Activated CD4-positive, alpha-beta memory T cell treated with anti-CD3 and anti-CD28 coated beads, Interleukin-2, amount 10 ng/mL, durations not matched to agents 7 days and 5 days (primary cell): ENCODE measurements around the gene SYT1. TPM values are rescaled to one million over a fixed set of nuclear protein-coding genes. Genes with fewer than 3 reads are reported as not detected.

Source experiments
- CTCF ChIA-PET: fragments of 350-600 bp; sonication (Branson Sonifier 250); formaldehyde crosslinking; loops from one replicate; lab custom pipeline; 2021; ENCODE audit warnings: antibody characterized with exemption, inconsistent platforms; lab: Charles Lee
- POLR2A ChIA-PET: fragments of 350-600 bp; sonication (Branson Sonifier 250); formaldehyde crosslinking; loops from one replicate; lab custom pipeline; 2021; ENCODE audit warnings: antibody characterized with exemption; lab: Charles Lee
- DNase-seq: peaks from one replicate; pipeline ENCODE4 v3.0.0-alpha.2; 2020
- H3K27ac Mint-ChIP-seq: one replicate; pipeline ENCODE4 v1.8.0; 2021; ENCODE audit warnings: mild to moderate bottlenecking, mixed read lengths
- H3K27me3 Mint-ChIP-seq: one replicate; pipeline ENCODE4 v1.8.0; 2021; ENCODE audit warnings: mixed read lengths
- H3K36me3 Mint-ChIP-seq: one replicate; pipeline ENCODE4 v1.8.0; 2021; ENCODE audit warnings: low read depth, mixed read lengths
- H3K4me1 Mint-ChIP-seq: one replicate; pipeline ENCODE4 v1.8.0; 2021; ENCODE audit warnings: mixed read lengths
- H3K4me3 Mint-ChIP-seq: one replicate; pipeline ENCODE4 v1.8.0; 2021; ENCODE audit warnings: mild to moderate bottlenecking, mixed read lengths
- H3K9me3 Mint-ChIP-seq: one replicate; pipeline ENCODE4 v1.8.0; 2021; ENCODE audit warnings: mixed read lengths
- total RNA-seq, 2 experiments: library from RNA; stranded (reverse); gene quantifications; one replicate each; pipeline ENCODE4 v1.2.3, GENCODE V29; 2021

Gene SYT1
- total RNA-seq, 2 experiments from 2014 or later = not detected

GRCh38 chr12:79439175-79439825 is 574.7 kb downstream of the SYT1 start:
- Mint-ChIP-seq H3K4me3 (no peak overlapping the region), H3K4me1 (no peaks in the 10 kb centered on the region), H3K9me3 (no peaks in the 10 kb centered on the region), H3K36me3 (no peaks in the 10 kb centered on the region), H3K27me3 (no peaks in the 10 kb centered on the region), H3K27ac (no peak overlapping the region)
- DNase-seq = no peak
- CTCF ChIA-PET = no interaction called here
- POLR2A ChIA-PET = no interaction called here

GRCh38 chr12:79441534-79441933 is 577.0 kb downstream of the SYT1 start:
- CTCF ChIA-PET = no interaction called here
- H3K27ac Mint-ChIP-seq = no peak overlapping the region
- H3K27me3 Mint-ChIP-seq = no peaks in the 10 kb centered on the region

DNA sequence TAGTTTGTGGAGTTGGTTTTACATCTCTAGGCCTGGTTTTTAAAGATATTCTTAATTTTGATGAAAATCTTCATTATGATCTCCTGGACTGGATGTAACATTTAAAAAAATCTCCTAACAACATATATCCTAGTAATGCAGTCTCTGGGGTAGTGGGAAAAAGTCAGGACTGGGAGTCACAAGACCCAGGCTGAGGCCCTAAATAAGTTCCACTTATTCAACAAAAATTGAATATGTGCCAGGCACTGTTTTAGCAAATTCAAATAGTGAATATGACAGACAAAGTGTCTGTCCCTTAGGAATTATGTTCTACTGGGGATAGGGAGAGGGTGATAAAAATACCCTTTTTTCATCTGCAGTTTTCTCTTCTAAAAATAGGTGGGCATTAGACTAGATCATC is 577.8 kb downstream of the SYT1 start:
- no peak overlapping the region for H3K4me3 Mint-ChIP-seq
- no peaks in the 10 kb centered on the region for H3K4me1 Mint-ChIP-seq
- POLR2A ChIA-PET = no interaction called here
- no peak for DNase-seq
- H3K9me3 Mint-ChIP-seq = no peaks in the 10 kb centered on the region
- no peaks in the 10 kb centered on the region for H3K36me3 Mint-ChIP-seq
- H3K27ac Mint-ChIP-seq = no peak overlapping the region
- CTCF ChIA-PET = no interaction called here
- H3K27me3 Mint-ChIP-seq = no peaks in the 10 kb centered on the region

More at GRCh38 chr12:79441534-79441933, 577.0 kb downstream of the SYT1 start:
- H3K4me3 Mint-ChIP-seq = no peak overlapping the region
- POLR2A ChIA-PET = no interaction called here
- H3K9me3 Mint-ChIP-seq = no peaks in the 10 kb centered on the region
- H3K36me3 Mint-ChIP-seq = no peaks in the 10 kb centered on the region
- no peak for DNase-seq
- no peaks in the 10 kb centered on the region for H3K4me1 Mint-ChIP-seq

DNA sequence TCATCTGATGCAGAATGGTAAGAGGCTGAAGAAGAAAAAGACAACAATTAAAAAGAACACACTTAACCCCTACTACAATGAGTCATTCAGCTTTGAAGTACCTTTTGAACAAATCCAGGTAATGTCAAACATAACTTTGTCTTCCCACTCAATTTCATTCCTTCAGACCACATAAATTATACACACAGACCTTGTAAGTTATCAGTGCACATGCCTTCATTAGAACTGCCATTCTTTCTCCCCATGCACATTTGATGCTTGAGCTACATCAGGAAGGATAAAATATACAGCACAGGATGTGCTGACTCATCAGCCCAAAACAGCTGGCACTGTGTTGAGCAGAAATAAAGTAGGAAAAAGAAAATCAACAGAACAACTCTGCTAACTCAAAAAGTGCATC is 579.5 kb downstream of the SYT1 start:
- POLR2A ChIA-PET = no interaction called here
- DNase-seq = no peak
- no peaks in the 10 kb centered on the region for H3K27me3 Mint-ChIP-seq
- H3K4me1 Mint-ChIP-seq = no peaks in the 10 kb centered on the region
- CTCF ChIA-PET = no interaction called here
- no peak overlapping the region for H3K27ac Mint-ChIP-seq
- no peak overlapping the region for H3K4me3 Mint-ChIP-seq
- H3K36me3 Mint-ChIP-seq = no peaks in the 10 kb centered on the region
- H3K9me3 Mint-ChIP-seq = no peaks in the 10 kb centered on the region

DNA sequence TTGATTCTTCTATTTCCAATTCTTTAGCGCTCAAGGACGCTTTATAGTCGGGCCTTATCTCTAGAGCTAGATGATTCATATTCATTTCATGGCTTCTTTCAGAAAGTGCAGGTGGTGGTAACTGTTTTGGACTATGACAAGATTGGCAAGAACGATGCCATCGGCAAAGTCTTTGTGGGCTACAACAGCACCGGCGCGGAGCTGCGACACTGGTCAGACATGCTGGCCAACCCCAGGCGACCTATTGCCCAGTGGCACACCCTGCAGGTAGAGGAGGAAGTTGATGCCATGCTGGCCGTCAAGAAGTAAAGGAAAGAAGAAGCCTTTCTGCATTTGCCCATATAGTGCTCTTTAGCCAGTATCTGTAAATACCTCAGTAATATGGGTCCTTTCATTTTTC is 584.2 kb downstream of the SYT1 start:
- Mint-ChIP-seq H3K27ac (no peak overlapping the region), H3K4me3 (no peak overlapping the region), H3K4me1 (no peaks in the 10 kb centered on the region), H3K27me3 (no peaks in the 10 kb centered on the region), H3K9me3 (no peaks in the 10 kb centered on the region), H3K36me3 (no peaks in the 10 kb centered on the region)
- CTCF ChIA-PET = no interaction called here
- POLR2A ChIA-PET = no interaction called here
- no peak for DNase-seq

DNA sequence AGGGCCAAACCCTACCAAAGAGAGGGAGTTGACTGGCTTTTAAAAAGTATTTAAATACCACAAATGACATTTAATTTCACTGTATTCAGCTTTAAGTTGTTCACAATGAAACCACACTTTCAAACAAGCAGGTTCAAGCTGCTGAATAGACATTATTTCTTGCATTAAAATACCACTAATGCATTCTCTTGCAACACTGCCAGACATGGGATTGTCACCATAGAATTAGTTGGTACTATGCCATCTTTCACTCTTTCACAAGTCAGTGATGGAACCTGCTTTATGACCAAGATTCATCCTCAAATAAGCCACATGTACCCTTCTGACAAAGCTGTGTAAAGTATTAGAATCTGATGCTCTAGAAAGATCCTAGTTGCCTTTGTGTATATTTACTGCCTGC is 586.8 kb downstream of the SYT1 start:
- CTCF ChIA-PET = no interaction called here
- DNase-seq = no peak

GRCh38 chr12:79451978-79452377 is 587.4 kb downstream of the SYT1 start:
- Mint-ChIP-seq H3K9me3 (no peaks in the 10 kb centered on the region), H3K27me3 (no peaks in the 10 kb centered on the region), H3K4me1 (no peaks in the 10 kb centered on the region), H3K27ac (no peak overlapping the region), H3K36me3 (no peaks in the 10 kb centered on the region), H3K4me3 (no peak overlapping the region)
- ChIA-PET CTCF (no interaction called here), POLR2A (no interaction called here)
- no peak for DNase-seq

More for the DNA sequence above, 586.8 kb downstream of the SYT1 start:
- H3K9me3 Mint-ChIP-seq = no peaks in the 10 kb centered on the region
- H3K27me3 Mint-ChIP-seq = no peaks in the 10 kb centered on the region
- H3K4me3 Mint-ChIP-seq = no peak overlapping the region
- POLR2A ChIA-PET = no interaction called here
- H3K36me3 Mint-ChIP-seq = no peaks in the 10 kb centered on the region
- no peak overlapping the region for H3K27ac Mint-ChIP-seq
- H3K4me1 Mint-ChIP-seq = no peaks in the 10 kb centered on the region

GRCh38 chr12:79452906-79453305 is 588.3 kb downstream of the SYT1 start:
- no peaks in the 10 kb centered on the region for H3K36me3 Mint-ChIP-seq
- ChIA-PET CTCF (no interaction called here), POLR2A (no interaction called here)
- H3K4me3 Mint-ChIP-seq = no peak overlapping the region
- no peaks in the 10 kb centered on the region for H3K4me1 Mint-ChIP-seq
- H3K9me3 Mint-ChIP-seq = no peaks in the 10 kb centered on the region
- H3K27me3 Mint-ChIP-seq = no peaks in the 10 kb centered on the region
- no peak overlapping the region for H3K27ac Mint-ChIP-seq
- DNase-seq = no peak

DNA sequence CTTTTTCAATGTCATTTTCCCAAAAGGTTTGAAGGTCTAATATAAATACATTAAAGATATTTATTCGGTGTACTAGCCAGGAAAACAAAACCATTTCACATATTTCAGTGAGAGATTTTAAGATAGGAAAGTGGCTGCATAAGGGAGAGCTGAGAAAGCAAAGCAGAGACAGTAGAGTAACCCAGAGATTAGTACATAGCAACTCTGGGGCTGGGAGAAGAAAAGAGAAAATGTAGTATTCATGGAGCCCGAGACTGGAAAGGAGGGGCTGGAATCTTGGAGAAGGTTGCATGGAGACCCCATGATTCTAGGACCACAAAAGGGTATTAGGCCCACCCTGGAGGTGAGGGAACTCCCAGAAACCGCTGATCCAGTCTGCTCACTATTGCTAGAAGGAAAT is 589.2 kb downstream of the SYT1 start:
- no peak for DNase-seq
- CTCF ChIA-PET = no interaction called here
- H3K4me1 Mint-ChIP-seq = no peaks in the 10 kb centered on the region

DNA sequence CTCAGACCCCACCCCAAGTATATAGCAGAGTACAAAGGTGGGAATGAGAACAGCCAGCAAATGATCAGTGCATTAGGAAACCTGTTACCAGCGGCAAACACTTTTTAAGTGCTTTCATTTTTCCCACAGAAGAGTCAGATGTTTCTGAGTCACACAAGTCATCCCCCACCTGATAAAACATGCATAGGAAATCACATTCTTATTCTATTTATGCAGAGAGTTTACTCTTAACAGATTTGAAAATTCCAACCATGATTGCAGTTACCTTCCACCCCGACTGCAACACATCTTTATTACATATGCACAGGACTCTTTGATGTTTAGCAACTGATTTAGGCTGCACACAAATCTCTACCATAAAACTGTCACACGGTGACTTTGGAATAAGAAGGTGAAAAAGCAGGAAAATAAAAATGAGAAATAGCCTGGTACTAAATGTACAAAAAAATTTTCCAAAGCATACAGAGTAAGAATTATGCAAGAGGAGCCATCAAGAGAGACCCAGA is 589.8 kb downstream of the SYT1 start:
- DNase-seq = no peak
- no peak overlapping the region for H3K4me3 Mint-ChIP-seq
- no peak overlapping the region for H3K27ac Mint-ChIP-seq
- ChIA-PET CTCF (no interaction called here), POLR2A (no interaction called here)
- H3K4me1 Mint-ChIP-seq = no peaks in the 10 kb centered on the region
- H3K36me3 Mint-ChIP-seq = no peaks in the 10 kb centered on the region
- no peaks in the 10 kb centered on the region for H3K9me3 Mint-ChIP-seq
- H3K27me3 Mint-ChIP-seq = no peaks in the 10 kb centered on the region

More for the DNA sequence above, 589.2 kb downstream of the SYT1 start:
- Mint-ChIP-seq H3K27ac (no peak overlapping the region), H3K9me3 (no peaks in the 10 kb centered on the region), H3K4me3 (no peak overlapping the region), H3K27me3 (no peaks in the 10 kb centered on the region), H3K36me3 (no peaks in the 10 kb centered on the region)
- POLR2A ChIA-PET = no interaction called here

- no peak overlapping the region for H3K27ac Mint-ChIP-seq
- POLR2A ChIA-PET = no interaction called here
- no peak for DNase-seq
Measured at GRCh38 chr12:79455286-79455685, 590.7 kb downstream of the SYT1 start.

GRCh38 chr12:79482323-79482722 is 617.7 kb downstream of the SYT1 start:
- Mint-ChIP-seq H3K27ac (no peak overlapping the region), H3K4me1 (no peaks in the 10 kb centered on the region), H3K27me3 (no peaks in the 10 kb centered on the region), H3K4me3 (no peak overlapping the region), H3K36me3 (no peaks in the 10 kb centered on the region), H3K9me3 (no peaks in the 10 kb centered on the region)
- no peak for DNase-seq
- ChIA-PET CTCF (no interaction called here), POLR2A (no interaction called here)

More at GRCh38 chr12:79455286-79455685, 590.7 kb downstream of the SYT1 start:
- Mint-ChIP-seq H3K4me3 (no peak overlapping the region), H3K9me3 (no peaks in the 10 kb centered on the region), H3K4me1 (no peaks in the 10 kb centered on the region), H3K36me3 (no peaks in the 10 kb centered on the region), H3K27me3 (no peaks in the 10 kb centered on the region)
- CTCF ChIA-PET = no interaction called here

- ChIA-PET CTCF (no interaction called here), POLR2A (no interaction called here)
- Mint-ChIP-seq H3K27ac (no peak overlapping the region), H3K27me3 (no peaks in the 10 kb centered on the region), H3K4me1 (no peaks in the 10 kb centered on the region), H3K4me3 (no peak overlapping the region), H3K36me3 (no peaks in the 10 kb centered on the region), H3K9me3 (no peaks in the 10 kb centered on the region)
- DNase-seq = no peak
Measured at GRCh38 chr12:79482921-79483320, 618.3 kb downstream of the SYT1 start.

DNA sequence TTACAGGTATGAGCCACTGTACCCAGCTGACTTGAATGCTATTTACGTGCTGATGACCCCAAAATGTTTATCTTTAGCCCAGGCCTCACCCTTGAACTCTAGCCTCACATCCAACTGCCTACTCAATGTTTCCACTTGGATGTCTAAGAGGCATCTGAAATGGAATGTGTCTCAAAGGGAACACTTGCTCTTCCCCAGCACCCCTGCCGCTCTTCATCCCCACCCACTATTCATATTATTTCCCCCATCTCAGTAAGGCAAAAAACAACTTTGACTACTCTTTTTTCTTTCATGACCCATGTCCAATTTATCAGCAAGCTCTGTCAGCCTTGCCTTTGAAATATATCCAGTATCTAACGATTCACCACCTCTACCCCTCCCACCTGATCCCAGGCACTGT is 621.6 kb downstream of the SYT1 start:
- no peaks in the 10 kb centered on the region for H3K4me1 Mint-ChIP-seq
- CTCF ChIA-PET = no interaction called here

More for the DNA sequence above, 621.6 kb downstream of the SYT1 start:
- Mint-ChIP-seq H3K27ac (no peak overlapping the region), H3K36me3 (no peaks in the 10 kb centered on the region), H3K27me3 (no peaks in the 10 kb centered on the region), H3K9me3 (no peaks in the 10 kb centered on the region), H3K4me3 (no peak overlapping the region)
- no peak for DNase-seq
- POLR2A ChIA-PET = no interaction called here
